CD14-positive monocyte (primary cell): Measurements from ENCODE around the gene TOMM40L. TPM values are rescaled to one million over a fixed set of nuclear protein-coding genes. Genes with fewer than 3 reads are reported as not detected.
A peak's percentile ranks its signal among the peaks of the same experiment; 100 is the strongest.

ENCODE experiments used
- DNase-seq, 3 donors: peaks; one replicate each; pipeline ENCODE4 v3.0.0-alpha.2; 2011 to 2022
- H2AFZ ChIP-seq: 2 replicates; pipeline ENCODE4 v1.6.0; 2012; ENCODE audit warnings: mild to moderate bottlenecking, low read depth, low read length, inconsistent platforms; ENCODE audit not compliant: insufficient read depth, poor library complexity, severe bottlenecking
- H3K27ac ChIP-seq, 2 donors: 1 replicate in 1 of 2; 2 replicates in 1 of 2; pipeline ENCODE4 v1.5.1; 2012 to 2013; ENCODE audit warnings: low read length in 2 of 2, control low read depth in 1 of 2, inconsistent platforms in 1 of 2, low read depth in 1 of 2, mild to moderate bottlenecking in 1 of 2
- H3K27me3 ChIP-seq, 2 donors: one replicate each; pipeline versions ENCODE4 v1.6.0 to v1.6.1; 2011 to 2013; ENCODE audit warnings: low read length in 2 of 2; ENCODE audit not compliant: control insufficient read depth in 2 of 2, insufficient read depth in 2 of 2
- H3K36me3 ChIP-seq, 2 donors: replicated peaks in 1 of 2; 1 replicate in 1 of 2; 2 replicates in 1 of 2; pipeline versions ENCODE4 v1.5.1 to v1.6.1; 2012 to 2013; ENCODE audit warnings: low read length in 2 of 2, control low read depth in 1 of 2, inconsistent platforms in 1 of 2, mild to moderate bottlenecking in 1 of 2; ENCODE audit not compliant: insufficient read depth in 2 of 2, control insufficient read depth in 1 of 2
- H3K4me1 ChIP-seq, 2 donors: 1 replicate in 1 of 2; 2 replicates in 1 of 2; pipeline versions ENCODE4 v1.5.1 to v1.6.1; 2012 to 2013; ENCODE audit warnings: low read length in 2 of 2, control low read depth in 1 of 2, inconsistent platforms in 1 of 2, mild to moderate bottlenecking in 1 of 2, moderate library complexity in 1 of 2; ENCODE audit not compliant: insufficient read depth in 2 of 2, control insufficient read depth in 1 of 2
- H3K4me2 ChIP-seq: replicated peaks from 2 replicates; pipeline ENCODE3; 2012; ENCODE audit warnings: low read length, moderate library complexity, mild to moderate bottlenecking; ENCODE audit not compliant: poor library complexity, severe bottlenecking; ENCODE audit errors: extremely low read depth
- H3K4me3 ChIP-seq, 3 experiments: fragments of 200-600 bp in 1 of 3; sonication (generic) in 1 of 3; replicated peaks in 1 of 3; 1 replicate in 2 of 3; 2 replicates in 1 of 3; pipeline ENCODE4 v1.5.1; 2011 to 2013; ENCODE audit warnings: low read length in 3 of 3, mild to moderate bottlenecking in 3 of 3, control low read depth in 2 of 3, low read depth in 2 of 3, inconsistent platforms in 1 of 3, moderate library complexity in 1 of 3
- H3K79me2 ChIP-seq: 2 replicates; pipeline ENCODE4 v1.6.0; 2012; ENCODE audit warnings: mild to moderate bottlenecking, control low read depth, inconsistent platforms, low read length, moderate library complexity; ENCODE audit not compliant: insufficient read depth
- H3K9ac ChIP-seq: 2 replicates; pipeline ENCODE4 v1.6.0; 2017; ENCODE audit warnings: low read length, mild to moderate bottlenecking; ENCODE audit not compliant: insufficient read depth, poor library complexity, severe bottlenecking
- H3K9me3 ChIP-seq, 2 donors: replicated peaks in 1 of 2; 1 replicate in 1 of 2; 2 replicates in 1 of 2; pipeline versions ENCODE4 v1.5.1 to v1.6.1; 2012 to 2013; ENCODE audit warnings: low read length in 2 of 2, control low read depth in 1 of 2; ENCODE audit not compliant: control insufficient read depth in 1 of 2, insufficient read depth in 1 of 2
- H4K20me1 ChIP-seq: 2 replicates; pipeline ENCODE4 v1.6.0; 2012; ENCODE audit warnings: mild to moderate bottlenecking, low read length, control low read depth, moderate library complexity; ENCODE audit not compliant: insufficient read depth
- H3K27ac Mint-ChIP-seq, 7 donors: one replicate each; pipeline ENCODE4 v1.8.0; 2020; ENCODE audit warnings: mild to moderate bottlenecking in 7 of 7, mixed read lengths in 7 of 7, moderate library complexity in 6 of 7, inconsistent platforms in 2 of 7
- H3K27me3 Mint-ChIP-seq, 3 donors: one replicate each; pipeline ENCODE4 v1.8.0; 2021 to 2022; ENCODE audit warnings: low read depth in 3 of 3, mild to moderate bottlenecking in 3 of 3, mixed read lengths in 3 of 3, moderate library complexity in 3 of 3, inconsistent platforms in 1 of 3
- H3K36me3 Mint-ChIP-seq, 2 donors: one replicate each; pipeline ENCODE4 v1.8.0; 2020; ENCODE audit warnings: mixed read lengths in 2 of 2, inconsistent platforms in 1 of 2, mild to moderate bottlenecking in 1 of 2
- H3K4me1 Mint-ChIP-seq: one replicate; pipeline ENCODE4 v1.8.0; 2020; ENCODE audit warnings: mild to moderate bottlenecking, mixed read lengths
- H3K4me3 Mint-ChIP-seq, 2 donors: one replicate each; pipeline ENCODE4 v1.8.0; 2020; ENCODE audit warnings: mild to moderate bottlenecking in 2 of 2, mixed read lengths in 2 of 2, moderate library complexity in 1 of 2
- H3K9me3 Mint-ChIP-seq, 7 donors: one replicate each; pipeline ENCODE4 v1.8.0; 2020 to 2022; ENCODE audit warnings: mixed read lengths in 7 of 7, mild to moderate bottlenecking in 6 of 7, moderate library complexity in 6 of 7, inconsistent platforms in 2 of 7
- CTCF ChIP-seq: fragments of 200-600 bp; IDR thresholded peaks from one replicate; pipeline ENCODE4 v1.8.0; 2022; ENCODE audit warnings: antibody characterized with exemption, mild to moderate bottlenecking
- WGBS: methylation state at CpG from one replicate; pipeline ENCODE4 v1.1.5; 2013; ENCODE audit warnings: missing lambda C conversion rate; ENCODE audit not compliant: insufficient coverage; 5-methylcytosine and 5-hydroxymethylcytosine counted together
- intact Hi-C, 2 donors: fragments of 100-400 bp; cut with micrococcal nuclease; formaldehyde crosslinking; loops; one replicate each; pipeline versions ENCODE4 v1.15.0 to v1.15.1; 2023
- polyA plus RNA-seq, 3 donors: library from polyadenylated mRNA; depleted of rRNA in 1 of 3; unstranded in 2 of 3; stranded (reverse) in 1 of 3; fragments of 300-500 nt in 2 of 3; fragments of >200 nt in 1 of 3; fragmentation: Illumina TruSeq in 2 of 3; gene quantifications; 1 replicate in 2 of 3; 2 replicates in 1 of 3; pipeline ENCODE4 v1.2.3, GENCODE V29; 2012 to 2021

The TOMM40L gene
- polyA plus RNA-seq, 3 donors: 3.8 to 31.5 (median 5.2) TPM

GRCh38 chr1:161230762-161231161 is 4.9 kb downstream of the TOMM40L start:
- no peak for TF ChIP-seq CTCF
- no peak overlapping the region for H3K4me2 ChIP-seq
- H3K4me3 ChIP-seq: no peak overlapping the region
- DNase-seq: no peak
- intact Hi-C loops: loop anchor here in 1 of 2 donors (5.0 kb wide), 1 partner anchor 62 kb away; no protein-coding TSS in a partner anchor
- H3K27ac ChIP-seq: no peak overlapping the region
- H3K9ac ChIP-seq: no peak overlapping the region
- H3K36me3 ChIP-seq: peaks cover 25 to 30% of the 10 kb centered on the region in 2 donors
- H3K36me3 Mint-ChIP-seq: peaks cover 29 to 31% of the 10 kb centered on the region in 2 donors
- peaks cover 25% of the 10 kb centered on the region in 2 donors for H3K4me1 ChIP-seq
- H3K79me2 ChIP-seq: peaks cover 9% of the 10 kb centered on the region
- no peaks in the 10 kb centered on the region for H3K9me3 Mint-ChIP-seq
- H3K4me1 Mint-ChIP-seq: peaks cover 28% of the 10 kb centered on the region
- no peak overlapping the region for H3K4me3 Mint-ChIP-seq
- H4K20me1 ChIP-seq: peaks cover 5% of the 10 kb centered on the region
- peak overlapping the region in 2 of 7 donors; percentile 50 to 53 for H3K27ac Mint-ChIP-seq
- no peak overlapping the region for H2AFZ ChIP-seq
- no peaks in the 10 kb centered on the region for H3K9me3 ChIP-seq
- peaks cover 0 to 4% (median 0%) of the 10 kb centered on the region in 3 donors for H3K27me3 Mint-ChIP-seq
- no peaks in the 10 kb centered on the region for H3K27me3 ChIP-seq
- 97% methylated on average over 6 of the region's 7 CpGs for WGBS

- Histone ChIP-seq H3K79me2 (no peaks in the 10 kb centered on the region), H3K27me3 (no peaks in the 10 kb centered on the region), H3K4me1 (peaks cover 2 to 3% of the 10 kb centered on the region in 2 donors), H3K9me3 (no peaks in the 10 kb centered on the region), H4K20me1 (no peaks in the 10 kb centered on the region), H3K36me3 (peaks cover 25 to 30% of the 10 kb centered on the region in 2 donors), H3K27ac (no peak overlapping the region), H3K4me3 (no peak overlapping the region), H3K4me2 (no peak overlapping the region), H2AFZ (no peak overlapping the region), H3K9ac (no peak overlapping the region)
- no peak for DNase-seq
- Mint-ChIP-seq H3K27me3 (peaks cover 0 to 4% (median 0%) of the 10 kb centered on the region in 3 donors), H3K27ac (no peak overlapping the region), H3K4me3 (no peak overlapping the region), H3K36me3 (peaks cover 26 to 29% of the 10 kb centered on the region in 2 donors), H3K9me3 (no peaks in the 10 kb centered on the region), H3K4me1 (peaks cover 5% of the 10 kb centered on the region)
- TF ChIP-seq CTCF: no peak
- intact Hi-C loops: loop anchor here in 1 of 2 donors (5.0 kb wide), 1 partner anchor 59 kb away; no protein-coding TSS in a partner anchor
- WGBS: 97% methylated on average over 8 of the region's 9 CpGs
These were observed 7.2 kb downstream of the TOMM40L start for GRCh38 chr1:161233102-161233501.
